HTR-8/SVneo (cell line): ENCODE results near the gene OVAAL.
"Not testable (repeated sequence)": the region's sequence is repeated elsewhere in the genome, so short reads cannot be mapped to it uniquely, and the experiment has no call there.

ENCODE experiments used
- DNase-seq: peaks from one replicate; pipeline ENCODE4 v3.0.0; 2011; ENCODE audit warnings: low spot score, mixed read lengths; ENCODE audit not compliant: insufficient read length
- FAIRE-seq: peaks from 2 replicates; lab custom pipeline; 2011; peaks lifted over from hg19 to GRCh38; lab: Jason Lieb, UNC

OVAAL gene

DNA sequence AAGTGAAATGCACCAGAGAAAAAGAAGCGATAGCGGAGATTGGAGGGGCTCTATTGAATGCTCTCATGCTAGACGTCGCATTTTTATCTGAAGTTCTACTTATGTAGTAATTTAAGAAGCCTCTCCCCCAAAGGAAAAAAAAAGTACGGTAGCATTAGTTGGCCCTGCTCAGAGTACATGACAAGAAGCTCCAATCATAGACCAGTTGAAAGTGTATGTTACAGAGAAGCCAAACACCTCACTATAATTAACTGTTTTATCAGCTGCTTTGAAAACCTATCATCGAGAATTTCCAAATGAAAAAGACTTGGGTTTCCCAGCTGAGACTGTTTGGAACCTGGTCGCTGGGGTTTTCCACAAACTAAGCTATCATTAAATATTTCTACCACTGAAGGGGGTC lies 19.6 kb upstream of the OVAAL start:
- DNase-seq, result no peak
- no peak for FAIRE-seq

DNA sequence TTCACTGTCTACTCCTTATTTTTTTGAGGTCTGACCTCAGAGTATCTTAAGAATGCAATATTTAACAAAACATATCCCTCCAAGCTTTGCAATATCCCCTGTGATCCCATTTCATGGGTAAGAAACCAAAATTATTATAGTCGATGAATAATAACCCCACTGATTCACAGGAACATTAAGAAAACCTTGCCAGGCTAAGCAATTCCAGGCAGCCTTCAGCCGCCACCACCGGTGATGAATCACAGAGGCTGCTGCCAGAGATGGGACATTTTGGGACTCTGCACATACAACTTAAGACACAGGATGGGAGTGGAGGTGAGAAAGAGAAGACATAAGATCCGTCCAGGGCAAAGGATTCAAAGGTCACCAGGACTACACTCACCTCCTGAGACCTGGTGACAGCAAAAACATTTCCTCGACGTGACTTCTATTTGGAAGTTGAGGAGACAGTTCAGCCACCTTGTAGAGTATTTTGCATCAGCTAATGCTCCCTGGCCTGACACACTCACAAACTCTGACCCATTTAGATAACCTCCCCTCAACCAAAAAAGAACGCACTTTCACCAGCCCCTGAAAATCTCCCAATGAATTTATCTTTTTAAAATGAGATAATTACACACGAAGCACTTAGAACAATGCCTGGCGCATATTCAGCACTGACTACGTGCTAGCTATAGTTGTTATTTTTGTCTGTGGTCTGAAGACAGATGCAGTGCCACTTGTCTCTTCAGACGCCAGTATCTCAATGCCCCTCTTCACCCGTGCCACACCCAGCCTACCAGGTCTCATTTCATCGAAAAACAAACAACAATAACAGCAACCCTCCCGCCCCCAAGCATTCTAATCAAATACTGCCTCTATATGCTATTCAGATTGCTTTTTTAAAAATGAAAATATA lies 17.8 kb upstream of the OVAAL start:
- no peak for FAIRE-seq
- no peak for DNase-seq

DNA sequence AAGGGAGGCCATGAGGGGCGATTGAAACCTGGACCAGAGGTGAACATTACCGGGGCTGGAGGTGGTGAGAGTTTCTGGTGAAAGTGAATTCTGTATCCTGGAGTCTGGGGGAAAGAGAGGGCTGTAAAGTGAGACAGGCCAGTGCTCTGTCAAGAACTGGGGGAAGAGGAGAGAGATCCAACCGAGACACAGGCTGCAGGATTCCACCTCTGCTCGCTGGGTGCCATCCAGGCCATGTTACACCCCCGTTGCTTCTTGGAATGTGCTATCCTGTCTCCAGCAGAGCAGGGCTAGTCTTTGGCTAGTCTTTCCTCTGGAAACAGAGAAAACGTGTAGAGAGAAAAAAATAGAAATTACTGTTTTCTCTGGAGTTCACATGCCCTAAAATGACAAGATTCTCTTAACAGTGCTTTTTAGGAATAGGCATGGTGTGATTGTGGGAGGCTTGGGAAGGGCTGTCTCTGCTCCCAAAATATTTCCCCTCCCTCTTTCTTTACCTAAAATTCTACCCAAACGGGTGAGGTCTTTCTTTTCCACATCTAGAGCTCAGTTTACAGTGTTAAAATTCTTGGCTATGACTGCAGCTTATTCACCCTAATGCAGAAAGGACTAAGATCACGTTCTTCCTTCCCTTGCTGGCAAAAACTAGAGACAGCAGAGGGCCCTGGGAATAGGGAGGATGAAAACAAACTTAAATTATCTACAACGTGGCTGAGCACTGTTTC lies 16.5 kb upstream of the OVAAL start:
- no peak for FAIRE-seq
- DNase-seq, result no peak

DNA sequence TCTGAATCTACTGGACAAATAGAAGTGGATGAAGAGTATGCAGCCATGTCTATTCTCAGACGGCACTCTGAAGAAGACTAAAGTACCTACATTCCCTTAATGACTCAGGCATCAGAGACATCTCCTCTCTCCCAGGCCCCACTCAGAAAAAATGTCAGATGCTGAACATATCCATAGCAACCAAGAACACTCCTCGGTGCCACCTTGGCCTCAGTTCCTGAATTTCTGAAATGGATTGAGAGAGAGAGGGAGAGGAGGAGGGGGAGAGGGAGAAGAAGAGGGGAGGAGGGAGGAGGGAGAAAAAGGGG lies 16.0 kb upstream of the OVAAL start:
- no peak for DNase-seq
- no peak for FAIRE-seq

DNA sequence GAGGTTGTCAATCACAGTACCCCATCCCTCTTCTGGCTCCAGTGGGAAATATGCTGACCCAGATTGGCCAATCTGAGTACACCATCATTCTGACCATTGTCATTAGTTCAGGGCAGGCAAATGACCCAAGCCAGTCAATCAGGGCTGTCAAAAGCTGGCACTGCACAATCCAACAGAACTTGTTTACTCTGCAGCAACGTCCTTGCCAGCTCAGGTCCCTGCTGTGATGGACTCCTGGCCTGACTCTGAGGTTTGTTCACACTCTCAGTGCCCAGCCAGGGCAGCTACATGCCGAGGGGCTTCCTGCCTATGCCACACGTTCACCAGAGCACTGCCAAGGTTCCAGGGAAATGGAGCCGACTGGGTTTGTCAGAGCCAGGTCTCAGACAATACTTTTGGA lies 14.7 kb upstream of the OVAAL start:
- no peak for DNase-seq
- no peak for FAIRE-seq

DNA sequence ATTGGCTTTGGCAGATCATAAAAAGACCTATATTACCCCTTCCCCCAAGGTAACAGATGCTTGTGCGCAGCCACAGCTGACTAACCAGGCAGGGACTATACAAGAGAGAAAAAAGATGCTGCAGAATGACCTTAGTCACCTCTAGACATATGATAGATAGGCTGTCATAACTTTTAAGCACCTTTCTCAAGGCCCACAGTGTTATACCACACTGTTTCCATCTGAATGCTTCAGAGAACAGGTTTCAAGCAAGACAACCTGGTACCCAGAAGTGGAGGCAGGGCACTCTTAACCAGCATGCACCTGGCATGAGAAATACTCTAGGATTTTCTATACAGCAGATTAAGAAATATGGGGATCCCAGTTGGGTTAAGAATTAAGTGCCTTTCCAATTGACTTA lies 12.8 kb upstream of the OVAAL start:
- DNase-seq, result no peak
- no peak for FAIRE-seq

DNA sequence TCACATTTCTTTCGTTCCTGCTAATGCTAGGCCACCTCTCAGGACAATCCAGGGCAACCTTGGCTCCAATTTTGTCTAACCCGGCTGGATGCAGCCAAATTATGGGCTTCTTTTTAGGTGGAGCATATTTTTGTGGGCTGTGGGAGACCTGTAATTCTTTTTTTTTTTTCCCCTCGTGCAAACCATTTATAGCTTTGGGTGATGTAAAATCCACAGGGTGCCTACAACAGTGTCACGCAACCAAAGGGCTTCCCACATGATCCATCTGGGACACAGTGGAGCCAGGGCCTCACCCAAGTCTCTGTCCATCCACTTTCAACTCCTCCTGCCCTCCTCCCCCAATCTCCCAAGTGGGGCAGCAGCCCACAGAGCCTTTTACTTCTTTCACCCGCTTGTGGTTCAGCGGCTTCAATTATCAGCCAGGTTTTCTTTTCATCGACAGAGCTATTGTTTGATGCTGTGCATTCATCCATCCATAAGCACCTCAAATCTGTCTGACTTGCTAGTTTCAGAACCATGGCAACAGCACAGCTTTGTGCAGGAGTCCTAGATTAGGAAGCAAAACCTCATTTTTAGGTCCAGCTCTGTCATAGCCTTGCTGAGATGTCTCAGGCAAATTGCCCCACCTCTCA lies 10.0 kb upstream of the OVAAL start:
- FAIRE-seq, result no peak
- no peak for DNase-seq

DNA sequence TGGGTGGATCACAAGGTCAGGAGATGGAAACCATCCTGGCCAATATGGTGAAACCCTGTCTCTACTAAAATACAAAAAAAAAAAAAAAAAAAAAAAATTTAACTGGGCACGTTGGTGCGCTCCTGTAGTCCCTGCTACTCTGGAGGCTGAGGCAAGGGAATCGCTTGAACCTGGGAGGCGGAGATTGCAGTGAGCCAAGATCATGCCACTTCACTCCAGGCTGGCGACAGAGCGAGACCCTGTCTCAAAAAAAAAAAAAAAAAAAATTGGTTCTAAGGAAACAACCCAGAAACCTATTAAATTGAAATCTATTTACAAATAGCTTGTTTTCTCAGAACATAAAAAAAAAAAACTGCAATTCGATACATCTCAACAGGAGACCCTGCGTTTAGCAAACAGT lies 9.0 kb upstream of the OVAAL start:
- not testable (repeated sequence) for DNase-seq, FAIRE-seq

DNA sequence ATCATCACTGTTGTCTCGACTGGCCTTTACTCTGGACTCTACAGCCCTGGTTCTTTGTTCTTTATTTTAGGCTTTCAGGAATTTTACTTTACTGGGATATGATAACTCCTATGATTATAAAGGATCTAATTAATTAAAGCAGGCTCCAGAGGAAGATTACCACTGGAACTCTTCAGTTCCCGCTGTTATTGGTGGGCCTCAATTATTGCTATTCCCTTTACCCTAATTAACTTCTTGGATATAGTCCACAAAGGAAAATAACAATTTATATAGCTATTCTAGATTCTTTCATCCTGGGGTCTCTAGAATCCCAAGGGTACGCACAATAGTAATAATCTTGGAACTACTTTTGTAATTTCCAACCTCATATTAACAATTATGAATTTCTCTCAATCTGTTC lies 8.5 kb upstream of the OVAAL start:
- no peak for FAIRE-seq
- no peak for DNase-seq

DNA sequence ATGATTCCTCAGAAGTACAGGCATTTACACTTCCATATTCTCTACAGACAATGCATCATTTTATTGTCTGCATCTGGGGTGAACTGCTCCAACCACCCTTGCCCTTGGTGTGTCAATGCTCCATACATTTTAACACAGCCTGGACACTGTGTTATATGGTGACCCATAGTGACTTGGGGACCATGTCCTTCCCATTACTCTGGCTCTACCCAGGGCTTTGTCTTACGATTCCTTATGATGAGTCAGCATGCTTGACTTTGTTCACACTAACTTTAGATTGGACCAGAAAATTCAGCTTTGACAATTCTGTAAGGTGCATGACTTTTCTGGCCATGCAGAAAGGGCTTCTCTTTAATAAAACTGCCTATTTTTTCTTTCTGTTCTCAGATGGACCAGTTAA lies 6.8 kb upstream of the OVAAL start:
- no peak for DNase-seq
- no peak for FAIRE-seq

DNA sequence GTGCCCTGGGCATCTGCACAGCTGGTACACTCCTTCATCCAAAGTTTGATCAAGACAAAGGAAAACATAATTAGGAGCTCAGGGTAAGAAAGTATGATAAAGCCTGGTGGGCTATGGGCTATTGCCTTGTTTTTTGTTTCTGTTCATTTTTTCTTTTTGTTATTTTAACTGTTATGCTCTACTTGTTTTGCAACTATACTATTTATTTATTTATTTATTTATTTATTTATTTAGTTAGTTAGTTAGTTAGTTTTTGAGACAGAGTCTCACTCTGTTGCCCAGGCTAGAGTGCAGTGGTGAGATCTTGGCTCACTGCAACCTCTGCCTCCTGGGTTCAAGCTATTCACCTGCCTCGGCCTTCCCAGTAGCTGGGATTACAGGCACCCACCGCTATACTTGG lies 5.7 kb upstream of the OVAAL start:
- not testable (repeated sequence) for DNase-seq, FAIRE-seq

DNA sequence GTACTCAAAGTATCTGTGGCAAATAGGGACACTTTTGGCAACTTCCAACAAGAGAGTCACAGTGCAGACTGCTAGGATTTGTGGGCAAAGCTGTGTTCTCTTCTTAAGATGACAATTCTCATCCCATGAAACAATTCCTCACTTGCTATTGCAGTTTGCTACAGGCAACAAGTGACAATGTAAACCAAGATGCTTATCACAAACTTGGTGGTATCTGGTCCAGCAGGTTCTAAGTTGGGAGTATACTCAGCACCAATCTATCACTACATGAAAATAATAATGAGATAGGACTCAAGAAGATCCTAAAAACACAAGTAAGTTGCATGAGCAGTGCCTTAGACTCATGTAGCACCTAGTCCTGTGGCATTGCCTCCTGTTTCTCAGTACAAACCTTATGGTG lies 3.4 kb upstream of the OVAAL start:
- DNase-seq (no peak), FAIRE-seq (no peak)

DNA sequence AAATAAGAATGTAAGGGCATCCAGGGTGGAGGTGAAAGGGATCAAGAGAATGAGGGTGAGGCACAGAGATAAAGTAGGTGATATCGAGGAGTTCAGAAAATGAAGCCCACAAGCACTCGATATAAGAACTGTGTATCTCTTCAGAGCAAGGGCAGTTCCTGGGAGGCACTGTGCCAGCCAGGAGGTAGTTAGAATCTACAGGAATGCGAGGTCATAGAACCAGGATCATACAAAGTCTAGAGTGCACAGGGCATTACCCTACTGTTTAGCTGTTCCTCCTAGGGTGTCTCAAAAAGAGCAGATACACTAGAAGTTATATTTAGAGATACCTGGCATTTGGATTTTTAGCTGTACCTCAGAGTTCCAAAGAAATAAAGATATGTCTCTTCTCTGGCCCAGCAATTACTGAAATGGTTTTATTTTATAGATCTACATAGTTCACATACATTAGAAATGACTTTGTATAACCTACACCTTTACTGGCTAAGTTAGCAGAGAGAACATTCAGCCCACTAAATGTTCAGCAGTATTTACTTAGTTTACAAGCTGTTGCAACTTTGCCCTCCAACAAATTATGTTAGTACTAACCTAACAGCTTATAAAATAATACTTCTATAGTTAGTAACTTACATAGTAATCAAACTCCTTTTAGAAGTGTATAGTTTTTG lies 1.6 kb downstream of the OVAAL start:
- no peak for DNase-seq
- no peak for FAIRE-seq

DNA sequence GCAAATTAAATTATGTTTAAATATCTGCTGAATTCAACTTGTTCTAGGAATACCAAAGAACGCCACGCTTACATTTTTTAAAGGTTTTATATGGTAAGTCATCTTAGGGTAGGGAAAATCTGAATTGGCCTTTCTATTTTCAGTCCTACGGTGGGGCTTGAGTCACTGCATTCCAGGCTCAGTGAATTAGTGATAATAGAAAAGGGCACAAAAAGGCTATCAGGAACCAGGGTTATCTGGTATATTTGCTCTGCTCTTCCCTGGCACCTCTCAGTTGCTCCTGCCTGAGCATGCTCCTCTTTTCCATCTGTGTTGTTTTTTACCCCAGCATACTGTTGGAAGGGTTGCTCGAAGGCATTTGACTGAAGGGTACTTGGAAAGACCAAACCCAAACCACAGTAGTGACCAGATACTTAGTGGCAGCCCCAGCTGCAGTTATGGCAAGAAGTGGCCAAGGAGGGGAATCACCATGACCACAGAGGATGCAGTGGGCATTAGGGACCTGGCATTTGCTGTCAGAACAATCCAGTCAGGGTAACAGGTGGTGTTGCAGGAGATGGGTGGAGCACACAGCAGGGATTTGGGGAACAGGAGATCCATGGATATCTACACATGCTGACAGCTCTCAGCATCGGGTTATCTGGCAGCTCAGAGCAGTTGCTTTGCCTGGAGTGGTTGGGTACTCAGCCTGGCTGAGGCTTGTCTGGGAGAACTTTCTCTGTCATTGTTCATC lies 2.3 kb downstream of the OVAAL start:
- DNase-seq (no peak), FAIRE-seq (no peak)

DNA sequence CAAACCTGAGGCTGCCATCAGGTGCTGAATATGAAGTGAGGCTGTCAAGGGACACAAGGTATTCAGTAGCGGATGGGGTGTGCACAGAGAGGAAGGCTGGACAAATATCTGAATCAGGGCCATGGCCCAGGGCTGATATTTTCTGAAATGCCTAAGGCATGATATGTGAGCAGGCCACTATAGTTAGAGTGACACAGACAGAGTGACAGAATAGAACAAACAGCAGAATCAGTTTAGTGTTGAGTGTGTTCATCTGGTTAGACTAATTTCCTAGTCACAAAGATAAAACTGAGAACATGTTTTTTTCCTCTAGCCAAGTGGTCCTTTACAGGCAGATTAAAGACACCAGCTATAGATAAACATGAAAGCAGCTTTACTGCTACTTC lies 3.9 kb downstream of the OVAAL start:
- FAIRE-seq (no peak), DNase-seq (no peak)

DNA sequence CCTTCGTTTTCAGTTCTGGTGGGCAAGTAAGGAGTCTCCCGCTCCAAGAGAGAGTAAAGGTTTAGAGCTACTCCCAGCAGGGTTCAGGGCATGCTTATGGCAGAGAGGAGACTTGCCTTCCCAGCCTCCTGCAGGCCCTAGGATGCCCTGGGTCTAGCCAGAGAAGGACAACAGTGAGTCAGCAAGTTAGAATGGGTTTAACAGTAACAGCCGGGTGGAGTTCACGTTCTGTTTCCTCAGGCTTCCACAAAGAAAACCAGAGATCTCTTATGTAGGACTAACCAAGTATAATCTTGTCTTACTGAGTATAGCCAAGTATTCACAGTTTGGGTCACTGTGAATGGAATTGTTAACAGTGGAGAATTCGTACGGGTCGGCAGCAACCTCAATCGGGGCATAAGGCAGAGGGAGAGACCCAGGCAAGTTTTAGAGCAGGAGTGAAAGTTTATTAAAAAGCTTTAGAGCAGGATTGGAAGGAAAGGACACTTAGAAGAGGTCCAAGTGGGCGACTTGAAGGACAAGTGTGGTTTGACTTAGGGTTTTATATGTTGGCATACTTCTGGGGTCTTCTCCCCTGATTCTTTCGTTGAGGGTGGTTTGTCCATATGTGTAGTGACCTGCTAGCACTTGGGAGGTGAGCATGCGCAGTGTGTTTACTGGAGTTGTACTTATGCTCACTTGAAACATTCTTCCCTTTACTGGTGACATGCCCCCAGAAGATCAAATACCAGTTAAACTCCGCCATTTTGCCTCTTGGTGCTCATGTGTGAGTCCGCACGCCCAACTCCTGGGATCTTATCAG lies 4.5 kb downstream of the OVAAL start:
- FAIRE-seq, result no peak
- DNase-seq, result no peak

DNA sequence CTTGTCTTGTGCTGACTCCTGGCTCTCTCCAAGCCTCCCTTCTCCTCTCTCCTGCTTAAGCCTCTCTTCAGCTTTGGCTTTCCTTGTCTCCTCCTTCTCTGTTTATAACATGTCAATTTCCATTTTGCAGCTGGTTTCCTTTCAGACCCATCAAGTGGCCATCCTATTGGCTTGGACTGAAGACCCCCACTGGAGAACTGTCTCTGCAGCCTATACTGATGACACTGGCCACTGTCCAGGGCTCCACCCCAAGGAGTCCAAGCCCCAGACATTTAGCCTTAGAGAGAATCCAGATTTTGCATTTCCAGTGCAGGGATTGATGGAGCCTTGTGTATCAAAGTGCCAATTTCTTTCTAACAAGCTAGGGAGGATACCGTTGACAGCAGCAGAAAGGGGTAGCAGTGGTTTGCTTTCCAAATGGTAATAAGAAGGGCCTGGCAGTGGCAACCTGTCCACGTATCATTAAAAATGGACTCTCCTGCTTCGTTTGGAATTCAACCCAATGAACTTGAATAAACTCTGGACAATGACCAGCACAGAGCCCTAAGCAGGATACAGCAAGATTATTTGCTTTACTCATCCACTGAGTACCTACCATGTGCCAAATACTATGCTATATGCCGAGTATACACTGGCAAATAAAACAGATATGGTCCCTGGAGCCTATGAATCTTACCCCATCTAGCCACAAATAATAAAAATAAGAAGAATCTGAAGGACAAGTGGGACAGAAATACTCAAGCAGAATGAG lies 6.5 kb downstream of the OVAAL start:
- FAIRE-seq, result no peak

DNA sequence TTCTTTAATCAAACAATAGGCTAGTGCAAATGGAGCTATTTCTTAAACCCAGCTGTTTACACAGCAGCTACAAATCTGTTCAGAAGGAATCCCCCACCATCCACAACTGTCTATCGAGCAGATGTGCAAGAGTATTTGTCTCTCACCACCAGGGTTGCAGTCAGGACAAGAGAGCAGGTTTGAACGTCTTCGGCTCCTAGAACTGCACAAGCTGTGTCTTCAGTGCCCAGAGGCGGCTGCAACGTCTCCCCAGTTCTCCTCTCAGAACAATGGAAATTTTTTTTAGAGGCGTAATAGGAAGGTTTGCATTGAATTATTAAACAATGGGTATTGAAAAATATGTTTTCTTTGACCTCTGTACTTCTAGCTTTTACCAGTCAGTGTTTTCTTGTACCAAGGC lies 7.3 kb downstream of the OVAAL start:
- DNase-seq, result no peak
- no peak for FAIRE-seq

More for the DNA sequence above, 6.5 kb downstream of the OVAAL start:
- no peak for DNase-seq

DNA sequence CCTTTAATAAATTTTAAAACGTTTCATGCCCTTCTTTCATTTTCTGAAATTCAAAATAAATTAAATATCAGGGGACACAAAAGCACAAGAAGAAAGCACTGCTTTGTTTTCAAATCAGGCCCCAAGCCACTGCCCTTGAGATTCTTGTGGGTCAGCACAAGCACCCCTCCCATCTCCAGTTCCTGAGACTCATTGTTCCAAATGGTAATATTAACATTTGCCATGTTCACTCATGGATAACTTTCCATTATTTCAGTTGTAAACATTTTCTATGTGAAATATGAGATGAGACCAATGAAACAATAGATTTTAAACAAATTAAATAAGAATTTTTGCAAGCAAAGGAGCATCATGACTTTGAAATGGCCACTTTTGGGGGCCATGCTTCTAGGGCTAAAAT lies 7.7 kb downstream of the OVAAL start:
- DNase-seq, result no peak
- no peak for FAIRE-seq
